ENCODE data around the gene SAFB2.
A peak's percentile ranks its signal among the peaks of the same experiment; 100 is the strongest.

The SAFB2 gene

DNA sequence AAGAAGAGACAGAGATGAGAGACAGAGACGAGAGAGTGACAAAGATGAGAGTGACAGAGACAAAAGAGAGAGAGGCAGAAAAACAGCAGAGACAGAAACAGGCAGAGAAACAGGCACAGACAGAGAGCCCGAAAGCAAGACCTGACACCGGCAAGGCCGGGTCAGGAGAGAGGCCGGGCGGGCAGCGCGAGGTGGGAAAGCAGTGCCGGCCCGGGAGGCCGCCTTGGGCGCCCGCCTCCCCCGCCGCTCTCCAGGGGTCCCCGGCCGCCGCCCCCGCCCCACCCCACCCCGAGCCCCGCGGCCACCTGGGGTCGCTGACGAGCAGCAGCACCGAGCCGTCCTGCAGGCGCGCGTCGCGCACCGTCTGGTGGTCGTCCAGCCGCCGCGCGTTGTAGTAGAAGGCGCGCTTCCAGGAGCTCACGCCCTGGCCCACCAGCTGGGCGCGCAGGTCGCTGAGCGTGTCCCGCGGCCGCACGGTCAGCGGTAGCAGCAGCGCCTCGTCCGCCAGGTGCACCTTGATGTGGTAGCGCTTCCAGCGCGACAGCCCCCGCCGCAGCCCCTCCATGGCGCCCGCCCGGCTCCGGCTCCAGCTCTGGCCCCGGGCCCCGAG, 55.1 kb downstream of the SAFB2 start, which contains the start of gene TINCR:
Gene TINCR (minus strand): TSS at position 594 of the 610 bp plus-strand sequence.
- DNase-seq (ENCODE audit: low spot score), result no peak
- in situ Hi-C loops (cut with MboI; ENCODE audit: low sequenced_read_pairs, unreplicated experiment), result no loop called here
- TF ChIP-seq, protein P1, sequence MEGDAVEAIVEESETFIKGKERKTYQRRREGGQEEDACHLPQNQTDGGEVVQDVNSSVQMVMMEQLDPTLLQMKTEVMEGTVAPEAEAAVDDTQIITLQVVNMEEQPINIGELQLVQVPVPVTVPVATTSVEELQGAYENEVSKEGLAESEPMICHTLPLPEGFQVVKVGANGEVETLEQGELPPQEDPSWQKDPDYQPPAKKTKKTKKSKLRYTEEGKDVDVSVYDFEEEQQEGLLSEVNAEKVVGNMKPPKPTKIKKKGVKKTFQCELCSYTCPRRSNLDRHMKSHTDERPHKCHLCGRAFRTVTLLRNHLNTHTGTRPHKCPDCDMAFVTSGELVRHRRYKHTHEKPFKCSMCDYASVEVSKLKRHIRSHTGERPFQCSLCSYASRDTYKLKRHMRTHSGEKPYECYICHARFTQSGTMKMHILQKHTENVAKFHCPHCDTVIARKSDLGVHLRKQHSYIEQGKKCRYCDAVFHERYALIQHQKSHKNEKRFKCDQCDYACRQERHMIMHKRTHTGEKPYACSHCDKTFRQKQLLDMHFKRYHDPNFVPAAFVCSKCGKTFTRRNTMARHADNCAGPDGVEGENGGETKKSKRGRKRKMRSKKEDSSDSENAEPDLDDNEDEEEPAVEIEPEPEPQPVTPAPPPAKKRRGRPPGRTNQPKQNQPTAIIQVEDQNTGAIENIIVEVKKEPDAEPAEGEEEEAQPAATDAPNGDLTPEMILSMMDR (IDR thresholded peaks at IDR 0.05; ENCODE audit: borderline replicate concordance, control extremely low read depth, extremely low read depth, insufficient read depth, missing control alignments), result no peak

DNA sequence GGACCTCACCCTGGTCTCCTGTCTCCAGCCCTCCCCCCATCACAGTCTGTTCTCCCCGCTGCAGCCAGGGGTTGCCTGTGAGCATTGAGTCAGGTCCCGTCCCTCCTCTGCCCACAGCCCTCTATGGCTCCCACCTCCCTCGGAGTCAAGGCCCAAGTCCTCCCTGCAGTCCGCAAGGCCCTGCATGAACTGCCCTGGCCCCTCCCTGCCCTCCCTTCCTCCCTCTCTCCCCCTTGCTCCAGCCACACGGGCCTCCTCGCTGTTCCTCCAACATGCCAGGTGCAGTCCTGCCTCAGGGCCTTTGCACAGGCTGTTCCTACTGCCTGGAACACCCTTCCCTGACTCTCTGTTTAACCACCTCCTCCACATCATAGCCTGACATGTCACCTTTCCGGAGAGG, 57.6 kb downstream of the SAFB2 start:
- no peak for DNase-seq (ENCODE audit: low spot score)
- TF ChIP-seq, protein P1 (IDR thresholded peaks at IDR 0.05; ENCODE audit: borderline replicate concordance, control extremely low read depth, extremely low read depth, insufficient read depth, missing control alignments), result no peak
- in situ Hi-C loops (cut with MboI; ENCODE audit: low sequenced_read_pairs, unreplicated experiment), result no loop called here

DNA sequence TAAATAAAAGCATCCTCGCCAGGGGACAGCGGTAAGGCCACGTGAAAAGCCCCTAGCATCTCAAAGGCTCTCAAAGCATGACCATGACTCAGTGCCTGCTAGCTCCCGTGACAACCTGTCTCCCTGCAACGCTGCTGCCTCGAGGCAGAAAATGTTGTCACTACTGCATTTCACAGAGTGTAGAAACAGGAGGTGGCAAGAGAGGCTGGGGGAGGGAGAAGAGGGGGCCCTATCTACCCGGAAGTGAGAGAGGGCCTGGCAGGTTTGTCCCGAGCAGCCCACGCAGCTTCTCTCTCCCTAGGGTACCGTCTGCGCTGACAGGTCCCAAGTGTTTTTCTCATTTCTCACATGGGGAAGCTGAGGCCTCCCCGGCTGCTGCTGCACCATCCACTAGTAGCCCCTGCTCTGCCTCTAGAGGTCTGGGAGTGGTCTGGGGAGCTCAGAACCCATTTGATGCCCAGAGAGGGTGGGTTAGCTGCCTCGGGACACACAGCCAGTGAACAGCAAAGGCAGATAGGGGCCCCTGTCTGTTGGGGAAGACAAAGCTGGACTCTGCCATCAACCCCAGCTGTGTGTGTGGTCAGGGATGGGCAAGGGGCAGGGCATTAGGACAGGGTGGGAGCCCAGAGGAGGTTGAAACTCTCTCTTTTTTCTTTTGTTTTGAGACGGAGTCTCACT, 58.5 kb downstream of the SAFB2 start:
- no peak for DNase-seq (ENCODE audit: low spot score)
- in situ Hi-C loops (cut with MboI; ENCODE audit: low sequenced_read_pairs, unreplicated experiment), result no loop called here
- TF ChIP-seq, protein P1 (IDR thresholded peaks at IDR 0.05; ENCODE audit: borderline replicate concordance, control extremely low read depth, extremely low read depth, insufficient read depth, missing control alignments), result no peak

DNA sequence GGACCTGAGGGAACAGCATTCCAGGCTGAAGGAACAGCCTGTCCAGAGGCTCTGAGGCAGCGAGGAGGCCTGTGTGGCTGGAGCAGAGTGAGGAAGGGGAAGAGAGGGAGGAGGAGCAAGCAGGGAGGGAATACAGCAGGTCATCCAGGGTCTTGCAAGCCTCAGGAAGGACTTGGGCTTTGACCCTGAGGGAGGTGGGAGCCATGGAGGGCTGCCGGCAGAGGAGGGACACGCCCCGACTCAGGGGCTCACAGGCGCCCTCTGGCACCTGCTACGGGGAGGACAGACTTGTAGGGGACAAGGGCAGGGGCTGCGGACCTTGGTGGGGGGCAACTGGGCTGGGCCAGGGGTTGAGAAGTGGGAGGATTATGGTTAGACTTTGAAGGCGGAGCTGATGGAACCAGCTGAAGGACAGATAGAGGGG, 59.6 kb downstream of the SAFB2 start:
- TF ChIP-seq, protein P1 (IDR thresholded peaks at IDR 0.05; ENCODE audit: borderline replicate concordance, control extremely low read depth, extremely low read depth, insufficient read depth, missing control alignments), result no peak
- DNase-seq (ENCODE audit: low spot score), result no peak
- in situ Hi-C loops (cut with MboI; ENCODE audit: low sequenced_read_pairs, unreplicated experiment), result no loop called here

DNA sequence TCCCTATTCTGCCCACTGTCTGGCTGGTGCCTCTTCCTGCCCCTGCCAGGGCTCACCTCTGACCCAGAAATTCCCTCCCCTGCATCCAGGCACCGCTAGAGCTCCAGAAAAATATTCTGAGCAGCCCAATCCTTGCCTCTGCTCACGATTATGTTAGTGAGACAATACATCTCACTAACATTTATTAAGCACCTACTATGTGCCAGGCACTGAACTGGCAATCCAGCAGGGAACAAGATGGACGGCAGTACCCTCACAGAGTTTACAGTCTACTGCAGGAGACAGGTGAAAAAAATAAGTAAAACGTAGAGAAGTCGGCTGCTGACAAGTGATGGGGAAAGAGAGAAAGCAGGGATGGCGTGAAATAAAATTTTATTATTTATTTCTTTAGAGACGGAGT, 60.3 kb downstream of the SAFB2 start:
- TF ChIP-seq, protein P1 (IDR thresholded peaks at IDR 0.05; ENCODE audit: borderline replicate concordance, control extremely low read depth, extremely low read depth, insufficient read depth, missing control alignments), result no peak
- in situ Hi-C loops (cut with MboI; ENCODE audit: low sequenced_read_pairs, unreplicated experiment), result no loop called here
- DNase-seq (ENCODE audit: low spot score), result no peak

DNA sequence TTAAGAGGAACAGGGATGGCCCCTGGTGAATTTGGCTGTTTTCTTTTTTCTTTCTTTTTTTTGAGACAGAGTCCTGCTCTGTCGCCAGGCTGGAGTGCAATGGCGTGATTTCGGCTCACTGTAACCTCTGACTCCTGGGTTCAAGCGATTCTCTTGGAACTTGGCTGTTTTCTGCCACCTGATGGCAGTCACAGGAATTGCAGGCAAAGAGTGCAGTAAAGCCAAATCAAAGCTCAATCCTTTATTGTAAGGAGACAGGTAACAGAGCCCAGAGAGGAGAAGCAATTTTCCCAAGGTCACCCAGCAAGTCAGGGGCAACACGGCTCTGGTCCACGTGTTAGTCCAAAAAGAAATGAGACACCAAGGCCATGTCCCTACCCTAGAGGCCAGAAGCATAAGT, 61.0 kb downstream of the SAFB2 start:
- TF ChIP-seq, protein P1 (IDR thresholded peaks at IDR 0.05; ENCODE audit: borderline replicate concordance, control extremely low read depth, extremely low read depth, insufficient read depth, missing control alignments), result peak; percentile 23
- in situ Hi-C loops (cut with MboI; ENCODE audit: low sequenced_read_pairs, unreplicated experiment), result no loop called here
- no peak for DNase-seq (ENCODE audit: low spot score)
